ENCODE measurements around the gene GPC5.

GPC5 gene

DNA sequence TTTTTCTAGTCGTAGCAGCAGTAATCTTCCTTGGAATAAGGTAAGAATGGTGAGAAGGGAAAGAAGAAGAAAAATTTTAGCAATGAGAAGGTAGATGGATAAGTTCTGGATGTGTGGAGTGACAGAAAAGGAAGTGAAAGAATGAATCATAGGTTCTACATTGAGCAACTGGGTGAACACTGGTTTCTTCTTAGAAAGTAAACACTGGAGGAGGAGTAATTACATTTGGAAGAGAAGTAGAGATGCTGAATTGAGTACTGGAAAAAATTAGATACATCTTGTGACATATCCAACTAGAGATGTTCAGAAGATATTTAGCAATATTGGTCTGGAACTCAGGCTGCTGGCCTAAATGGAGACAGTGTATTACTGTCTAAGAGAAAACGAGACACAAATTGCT, 148.5 kb downstream of the GPC5 start:
- DNase-seq = no peak

DNA sequence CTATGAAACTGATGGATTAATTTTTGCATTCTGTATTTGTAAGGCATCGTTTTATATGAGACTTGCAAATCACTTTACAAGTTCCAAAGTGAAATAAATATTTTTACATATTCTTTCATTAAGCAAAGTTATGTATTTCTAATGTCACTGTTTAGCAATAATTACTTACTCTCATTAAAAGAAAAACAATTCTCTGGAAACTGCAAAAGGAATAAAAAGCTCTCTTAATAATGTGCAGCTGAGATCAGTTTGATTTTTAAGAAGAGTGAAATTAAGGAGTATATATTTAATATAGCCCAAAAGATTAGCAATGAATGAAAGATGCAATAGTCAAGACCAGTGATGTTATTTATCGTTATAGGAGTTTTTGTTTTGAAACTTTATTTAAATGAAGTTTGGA, 155.2 kb downstream of the GPC5 start:
- DNase-seq = no peak

DNA sequence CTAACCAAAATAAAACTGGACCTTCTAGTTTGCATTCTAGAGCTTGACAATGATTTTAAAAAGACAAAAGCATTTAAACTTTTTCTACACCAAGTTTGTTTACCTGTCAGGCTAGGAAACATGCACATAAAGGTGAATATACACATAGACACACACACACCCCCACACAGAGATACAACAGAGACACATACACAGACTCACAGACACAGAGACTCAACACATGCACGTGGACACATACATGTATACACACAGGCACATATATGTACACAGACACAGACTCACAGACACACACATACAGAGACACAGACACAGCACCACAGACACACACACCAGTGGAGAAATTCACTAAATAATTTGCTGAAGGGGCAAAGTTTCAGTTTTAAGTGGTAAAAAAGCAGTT, 155.7 kb downstream of the GPC5 start:
- no peak for DNase-seq

DNA sequence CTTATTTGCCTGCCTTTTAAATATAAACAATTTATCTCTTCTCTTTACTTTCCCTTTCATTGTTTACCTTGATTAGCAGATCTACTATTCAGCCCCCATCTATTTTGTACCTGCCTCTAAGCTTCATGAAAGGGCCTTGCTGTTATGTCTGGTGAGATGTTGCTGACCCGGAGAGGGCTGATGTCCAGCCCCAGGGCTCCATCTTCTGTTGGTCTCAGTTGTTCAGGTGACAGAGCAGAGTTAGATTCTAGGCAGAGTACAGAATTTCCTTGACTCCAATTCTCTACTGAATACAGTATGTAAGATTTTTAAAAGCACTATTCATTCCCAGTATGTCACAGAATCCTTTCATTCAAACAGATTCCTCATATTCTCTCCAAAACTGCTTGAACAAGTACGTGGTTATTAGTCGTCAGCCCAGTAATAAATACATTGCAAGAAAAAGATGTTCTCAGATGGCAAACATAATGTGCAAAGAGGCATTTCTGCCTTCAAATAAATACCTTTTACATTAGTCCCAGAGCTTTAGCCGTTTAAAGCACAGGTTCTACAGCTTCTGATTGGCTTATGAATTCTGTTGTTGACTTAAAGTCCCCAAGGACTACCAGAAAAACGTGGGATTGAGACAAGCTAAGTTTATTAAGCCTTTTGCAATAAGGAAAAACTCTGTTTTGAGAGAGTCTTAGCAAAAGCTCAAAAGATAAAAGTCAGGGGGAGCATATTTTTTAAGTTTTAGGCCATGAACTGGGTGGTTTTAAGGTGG, 159.1 kb downstream of the GPC5 start:
- no peak for DNase-seq

DNA sequence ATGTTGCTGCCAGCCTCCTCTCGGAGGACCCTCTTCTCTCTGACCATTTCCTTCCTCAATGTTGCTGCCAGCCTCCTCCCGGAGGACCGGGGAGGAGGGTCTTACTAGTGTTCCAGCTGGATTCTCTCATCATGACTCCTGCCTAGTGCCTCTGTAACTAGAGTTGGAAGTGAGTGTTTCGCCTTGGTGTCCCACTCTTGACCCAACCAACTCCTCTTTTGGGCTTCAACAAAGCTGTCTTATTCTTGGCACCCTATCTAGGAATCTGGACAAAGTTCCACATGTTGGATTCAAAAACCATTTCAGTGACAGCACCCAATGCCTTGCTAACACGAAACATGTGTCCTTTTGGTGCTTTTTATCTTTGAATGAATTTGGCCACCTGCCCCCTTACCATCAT, 165.4 kb downstream of the GPC5 start:
- DNase-seq = no peak

DNA sequence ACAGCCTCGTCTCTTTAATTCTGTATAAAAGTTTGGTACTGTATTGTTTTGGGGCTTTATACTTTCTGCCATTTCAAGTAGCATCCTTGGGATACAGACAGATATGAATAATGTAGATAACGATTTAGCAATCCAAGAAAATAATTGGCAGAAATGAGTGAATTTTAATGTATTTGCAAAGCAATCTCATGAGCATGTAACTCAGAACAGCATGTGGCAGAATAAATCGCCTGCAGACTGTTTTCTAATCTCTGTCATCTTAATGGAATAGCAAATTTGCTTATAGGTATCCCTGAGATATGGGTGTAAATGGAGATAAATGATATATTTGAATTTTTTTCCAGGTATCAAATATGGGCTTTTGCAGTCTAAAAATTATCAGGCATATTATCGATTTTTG, 166.0 kb downstream of the GPC5 start:
- no peak for DNase-seq

DNA sequence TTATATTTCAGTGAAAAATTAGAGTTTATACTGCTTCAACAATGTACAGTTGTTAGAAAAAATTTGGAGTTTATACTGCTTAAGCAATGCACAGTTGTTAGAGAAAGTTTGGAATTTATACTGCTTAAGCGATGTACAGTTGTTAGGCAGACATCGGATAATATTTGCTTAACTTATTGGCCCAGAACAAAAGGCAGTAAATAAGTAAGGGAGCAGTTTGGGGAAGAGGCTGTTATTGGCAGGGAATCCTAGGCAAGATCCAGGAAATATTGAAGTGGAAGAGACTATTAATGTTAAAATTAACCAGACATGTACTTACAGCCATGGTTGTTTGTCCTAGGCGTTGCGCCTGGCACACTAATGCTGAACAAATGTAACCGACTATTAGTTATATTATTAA, 166.9 kb downstream of the GPC5 start:
- DNase-seq = no peak

DNA sequence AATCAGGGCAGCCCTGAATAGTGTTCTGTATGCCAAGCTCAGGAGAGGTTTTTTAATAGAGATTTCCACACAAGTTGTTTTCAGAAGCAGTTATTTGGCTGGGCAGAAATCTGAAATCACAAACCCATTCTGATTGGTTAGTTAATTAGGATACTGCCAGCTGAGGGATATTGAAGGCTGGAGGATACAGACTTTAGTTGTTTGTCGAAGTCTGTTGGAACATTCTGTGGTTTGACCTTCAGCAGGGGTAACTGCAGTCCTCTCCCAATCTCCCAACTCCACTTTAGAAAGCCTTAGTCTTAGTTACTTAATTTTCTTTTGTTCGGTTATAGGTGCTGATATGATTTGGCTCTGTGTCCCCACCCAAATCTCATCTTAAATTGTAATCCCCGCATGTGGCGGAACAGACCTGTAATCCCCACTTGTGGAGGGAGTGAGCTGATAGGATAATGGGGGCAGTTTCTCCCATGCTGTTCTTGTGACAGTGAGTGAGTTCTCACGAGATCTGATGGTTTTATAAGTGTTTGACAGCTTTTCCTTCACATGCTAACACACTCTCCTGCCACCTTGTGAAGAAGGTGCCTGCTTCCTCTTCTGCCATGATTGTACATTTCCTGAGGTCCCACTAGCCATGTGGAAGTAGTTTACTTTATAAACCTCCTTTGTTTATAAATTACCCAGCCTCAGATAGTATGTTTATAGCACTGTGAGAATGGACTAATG, 169.2 kb downstream of the GPC5 start:
- no peak for DNase-seq

DNA sequence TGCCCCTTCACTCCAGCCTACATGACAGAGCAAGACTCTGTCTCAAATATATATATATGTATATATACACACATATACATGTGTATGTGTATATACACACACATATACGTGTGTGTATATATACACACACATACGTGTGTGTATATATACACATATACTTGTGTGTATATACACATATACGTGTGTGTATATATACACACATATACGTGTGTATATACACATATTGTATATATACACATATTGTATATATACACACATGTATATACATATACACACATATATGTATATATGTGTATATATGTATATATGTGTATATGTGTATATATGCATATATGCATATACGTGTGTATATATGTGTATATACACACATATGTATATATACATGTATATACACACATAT, 173.3 kb downstream of the GPC5 start:
- DNase-seq = no peak

DNA sequence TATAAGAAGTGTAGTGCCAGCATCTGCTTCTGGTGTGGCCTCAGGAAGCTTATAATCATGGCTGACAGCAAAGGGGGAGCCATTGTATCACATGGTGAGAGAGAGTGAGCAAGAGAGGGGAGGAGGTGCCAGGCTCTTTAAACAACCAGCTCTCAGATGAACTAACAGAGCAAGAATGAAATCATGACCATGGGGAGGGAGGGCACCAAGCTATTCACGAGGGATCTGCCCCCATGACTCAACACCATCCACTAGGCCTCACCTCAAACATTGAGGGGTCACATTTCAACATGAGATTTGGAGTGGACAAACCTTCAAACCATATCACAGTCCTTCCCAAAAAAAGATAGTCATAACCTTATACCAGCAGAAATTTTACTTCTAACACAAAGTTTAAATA, 174.0 kb downstream of the GPC5 start:
- no peak for DNase-seq

DNA sequence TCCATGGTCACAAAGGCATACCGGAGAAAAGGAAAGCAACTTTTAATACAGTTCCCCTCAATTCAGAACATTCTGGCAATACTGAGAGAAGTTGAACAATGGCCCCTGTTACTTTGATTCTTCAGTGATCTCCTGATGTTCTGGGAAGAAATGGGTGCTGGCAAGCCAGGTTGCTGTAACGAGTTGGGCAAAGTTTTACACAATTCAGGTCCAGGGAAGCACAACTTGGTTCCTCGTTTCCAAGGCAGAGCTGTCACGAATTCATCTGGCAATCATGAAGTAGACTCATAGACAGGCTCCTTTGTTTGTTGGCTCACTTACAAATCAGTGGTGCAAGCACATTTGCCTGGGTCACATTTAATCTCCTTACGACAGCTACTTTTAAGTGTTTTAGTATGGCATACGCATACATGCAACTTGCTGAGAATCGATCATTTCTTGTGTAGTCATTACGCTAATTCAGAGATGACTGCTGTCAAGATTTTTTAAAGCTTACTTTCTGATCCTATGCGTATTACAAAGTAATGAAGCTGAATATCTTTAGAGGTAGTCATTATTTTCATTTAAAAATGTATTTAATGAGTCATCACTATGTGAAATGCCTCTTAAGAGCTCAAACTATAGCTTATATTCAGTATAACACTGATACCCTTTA, 174.7 kb downstream of the GPC5 start:
- DNase-seq = no peak

DNA sequence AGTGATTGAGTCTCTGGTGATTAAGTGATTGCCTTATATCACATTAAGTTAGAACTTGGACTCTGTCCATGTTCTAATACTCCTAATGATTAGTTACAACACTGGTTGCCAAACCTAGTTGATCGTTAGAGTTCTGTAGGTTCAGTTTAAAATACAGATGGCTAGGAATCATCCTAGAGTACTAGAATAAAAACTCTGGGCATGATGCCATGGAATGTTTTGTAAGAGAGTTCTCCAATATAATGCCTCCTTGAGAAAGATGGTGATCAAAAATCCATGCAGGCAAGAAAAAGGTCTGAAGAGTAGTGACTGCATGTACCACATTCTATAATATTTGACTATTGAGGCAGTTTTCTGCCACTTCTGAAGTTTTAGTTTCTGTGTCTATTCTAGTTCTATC, 176.3 kb downstream of the GPC5 start:
- no peak for DNase-seq

DNA sequence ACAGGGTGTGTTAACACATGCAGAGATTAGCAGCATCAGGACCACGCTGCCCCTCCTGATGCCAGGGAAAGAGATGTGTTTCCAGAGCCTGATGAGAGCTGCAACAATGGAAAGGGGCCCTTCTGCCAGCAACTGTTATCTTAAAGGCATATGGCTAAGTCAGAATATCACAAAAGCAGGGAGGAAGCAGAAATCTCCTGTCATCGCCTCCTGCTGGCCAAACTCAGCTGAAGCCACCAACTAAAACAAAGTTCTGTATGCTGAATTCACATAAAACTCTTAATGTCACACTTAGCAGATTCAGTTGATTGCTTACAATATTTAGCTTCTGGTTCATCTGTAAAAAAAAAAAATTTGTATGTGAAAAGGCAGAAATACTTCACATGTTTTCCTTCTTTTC, 178.2 kb downstream of the GPC5 start:
- DNase-seq = no peak

DNA sequence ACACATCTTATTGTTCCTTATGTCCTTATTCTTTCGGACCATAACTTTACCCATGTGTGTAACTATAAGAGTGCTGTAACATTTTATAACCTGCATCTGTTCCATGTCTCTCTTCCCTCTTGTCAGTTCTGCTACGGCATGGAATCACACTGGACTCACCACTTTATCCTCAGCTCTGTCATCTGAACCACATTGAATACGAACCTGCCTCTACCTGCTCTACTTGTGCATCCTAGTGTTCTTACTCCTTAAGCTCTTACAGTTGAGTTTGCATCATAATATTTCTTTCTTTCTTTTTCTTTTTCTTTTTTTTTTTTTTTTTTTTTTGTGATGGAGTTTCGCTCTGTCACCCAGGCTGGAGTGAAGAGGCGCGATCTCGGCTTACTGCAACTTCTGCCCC, 180.9 kb downstream of the GPC5 start:
- no peak for DNase-seq

DNA sequence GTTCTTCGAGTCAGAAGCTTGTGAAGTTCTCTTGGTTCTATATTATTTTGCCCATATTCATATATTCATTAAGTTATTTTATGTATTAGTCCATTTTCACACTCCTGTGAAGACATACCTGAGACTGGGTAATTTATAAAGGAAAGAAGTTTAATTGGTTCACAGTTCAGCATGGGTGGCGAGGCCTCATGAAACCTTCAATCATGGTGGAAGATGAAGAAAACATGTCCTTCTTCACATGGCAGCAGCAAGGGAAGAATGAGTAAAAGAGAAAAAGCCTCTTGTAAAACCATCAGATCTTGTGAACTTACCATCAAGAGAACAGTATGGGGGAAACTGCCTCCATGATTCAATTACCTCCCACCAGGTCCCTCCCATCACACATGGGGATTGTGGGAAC, 182.3 kb downstream of the GPC5 start:
- DNase-seq = no peak

DNA sequence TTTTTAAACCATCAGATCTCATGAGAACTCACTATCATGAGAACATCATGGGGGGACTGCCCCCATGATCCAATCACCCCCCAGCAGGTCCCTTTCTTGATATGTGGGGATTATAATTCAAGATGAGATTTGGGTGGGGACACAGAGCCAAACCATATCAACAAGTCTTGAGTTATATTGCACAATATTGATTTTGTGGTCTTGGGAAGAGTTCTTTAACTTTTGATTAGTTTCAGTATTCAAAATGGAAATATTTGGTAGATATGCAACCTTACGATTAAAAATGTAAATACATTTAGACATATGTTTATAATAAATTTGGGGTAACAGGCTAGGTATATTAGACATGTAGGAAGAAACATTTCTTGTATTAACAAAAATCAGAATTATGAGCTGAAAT, 188.2 kb downstream of the GPC5 start:
- DNase-seq = no peak

DNA sequence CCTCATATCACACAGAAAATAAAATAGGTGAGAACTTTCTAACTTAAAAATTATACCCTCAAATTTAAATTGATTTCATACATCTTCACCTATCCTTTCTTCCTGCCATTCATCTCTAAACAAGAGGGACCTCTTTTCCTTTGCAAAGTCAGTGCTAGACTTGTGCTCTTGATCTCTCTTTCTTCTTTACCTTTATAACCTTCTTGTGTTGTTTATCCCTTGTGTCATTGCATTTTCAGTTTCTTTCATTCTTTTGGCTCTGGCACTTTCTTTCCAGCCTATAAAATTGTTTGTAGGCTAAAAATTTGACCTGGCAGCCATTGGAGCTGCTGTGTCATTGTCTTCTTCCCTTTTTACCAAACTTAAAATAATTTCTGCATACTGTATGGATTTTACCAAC, 190.1 kb downstream of the GPC5 start:
- no peak for DNase-seq

DNA sequence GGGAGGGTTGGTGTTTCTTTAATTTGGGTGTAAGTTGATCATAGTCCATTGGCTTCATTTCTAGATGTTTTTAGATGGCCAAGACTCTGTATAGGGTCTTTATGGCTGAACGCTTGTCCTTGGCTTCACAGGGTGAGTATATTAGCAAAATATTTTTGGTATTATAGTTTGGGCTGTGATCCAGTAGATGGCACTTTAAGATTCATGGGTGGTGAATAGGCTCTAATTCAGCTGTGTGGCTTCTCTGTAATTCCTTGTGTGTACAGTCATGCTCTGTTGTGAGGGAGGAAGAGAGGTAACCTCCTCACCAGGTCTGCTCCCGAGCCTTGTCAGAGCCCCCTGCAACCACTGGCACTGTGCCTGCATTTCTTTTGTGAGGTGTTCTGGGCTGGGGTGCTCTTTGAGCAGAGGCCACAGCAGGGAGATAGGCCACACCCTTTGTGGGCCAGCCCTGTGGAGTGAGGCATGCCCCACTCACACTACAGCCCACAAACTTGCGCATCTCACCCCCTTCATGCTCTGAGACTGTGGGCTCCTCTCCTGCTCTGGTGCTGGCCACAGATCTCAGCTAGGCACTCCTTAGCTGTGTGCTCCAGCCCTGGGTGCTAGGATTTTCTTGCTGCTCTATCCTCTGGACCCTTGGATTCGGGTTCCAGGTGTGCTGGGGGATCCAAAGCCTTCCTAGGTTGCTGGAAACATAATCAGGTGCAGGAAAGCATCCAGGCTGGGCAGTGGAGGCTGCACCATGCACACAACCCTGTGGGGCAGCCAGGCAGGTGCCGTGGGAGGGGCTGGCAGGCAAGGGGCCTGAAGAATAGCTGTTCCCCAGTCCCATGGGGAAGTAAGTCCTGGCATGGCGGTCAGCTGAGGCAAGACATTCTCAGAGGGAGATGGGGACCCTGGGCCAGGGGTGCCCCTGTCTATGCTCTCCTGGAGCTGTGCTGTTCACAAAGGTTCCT, 193.9 kb downstream of the GPC5 start:
- DNase-seq = no peak

DNA sequence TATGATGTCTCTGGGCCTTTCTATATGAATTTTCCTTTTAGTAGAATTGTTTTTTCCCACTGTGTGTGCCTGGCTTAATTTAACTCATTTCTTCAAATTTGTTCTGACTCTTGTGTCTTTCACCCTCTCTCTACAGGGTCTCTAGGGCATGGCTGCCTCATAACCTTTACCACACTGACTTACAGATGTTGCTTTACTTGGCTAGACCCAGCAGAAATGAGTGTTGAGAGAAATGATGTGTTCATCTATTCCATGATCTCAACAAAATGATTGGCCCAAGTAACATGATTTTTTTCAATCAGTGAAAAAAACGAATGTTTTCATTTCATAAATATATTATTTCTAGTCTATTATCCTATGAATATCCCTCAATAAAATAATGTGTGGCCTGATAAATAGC, 195.0 kb downstream of the GPC5 start:
- no peak for DNase-seq

DNA sequence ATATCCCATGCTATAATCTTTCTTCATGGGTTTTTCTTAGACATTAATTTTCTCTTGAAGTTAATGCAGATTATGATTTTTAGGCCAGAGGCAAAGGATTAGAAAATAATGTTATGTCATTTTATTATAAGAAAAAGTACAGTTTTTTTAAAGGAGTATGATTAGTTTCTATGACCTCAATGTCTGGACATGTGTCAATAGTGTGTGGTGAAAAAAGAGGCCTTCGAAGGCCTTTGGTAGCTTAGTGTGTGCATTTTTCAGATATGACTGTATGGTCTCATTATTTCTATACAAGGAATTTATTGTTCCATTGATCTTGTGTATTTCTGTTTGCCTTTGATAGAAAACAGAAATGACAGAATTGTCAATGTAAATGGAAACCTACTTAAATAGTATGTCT, 195.6 kb downstream of the GPC5 start:
- no peak for DNase-seq

DNA sequence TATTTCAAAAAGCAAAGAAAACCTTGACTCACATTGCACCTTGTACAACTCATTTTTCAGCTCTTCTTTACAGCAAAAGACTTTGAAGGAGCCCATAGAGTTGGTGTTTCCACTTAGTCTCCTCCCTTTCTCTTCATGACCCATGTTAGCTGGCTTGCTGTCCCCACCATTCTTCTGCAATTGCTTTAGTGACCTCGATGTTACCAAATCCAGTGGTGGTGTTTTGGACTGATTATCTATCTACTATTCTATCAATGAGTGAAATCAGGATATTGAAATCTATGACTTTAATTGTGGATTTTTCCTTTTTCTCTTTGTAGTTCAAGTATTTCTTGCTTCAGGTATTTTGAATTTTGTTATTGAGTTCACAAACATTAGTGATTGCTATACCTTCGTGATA, 197.3 kb downstream of the GPC5 start:
- DNase-seq = no peak

DNA sequence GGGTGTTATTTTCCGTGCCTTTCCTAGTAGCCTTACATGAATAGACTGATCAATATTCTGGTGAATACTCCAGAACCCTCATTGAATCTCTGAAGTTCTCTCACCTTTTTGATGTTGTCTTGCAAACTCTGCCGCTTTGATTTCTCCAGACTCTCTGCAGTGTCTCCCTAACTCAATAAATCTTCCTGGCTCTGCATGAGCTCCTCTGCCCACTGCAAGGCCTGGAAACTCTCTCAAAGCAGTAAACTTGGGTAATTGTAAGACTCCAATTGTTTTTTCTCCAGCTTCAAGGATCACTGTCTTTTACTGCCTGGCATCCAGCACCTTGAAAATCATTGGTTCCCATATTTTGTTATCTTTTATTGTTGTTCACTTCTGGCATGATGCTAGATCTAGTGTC, 198.4 kb downstream of the GPC5 start:
- DNase-seq = no peak

DNA sequence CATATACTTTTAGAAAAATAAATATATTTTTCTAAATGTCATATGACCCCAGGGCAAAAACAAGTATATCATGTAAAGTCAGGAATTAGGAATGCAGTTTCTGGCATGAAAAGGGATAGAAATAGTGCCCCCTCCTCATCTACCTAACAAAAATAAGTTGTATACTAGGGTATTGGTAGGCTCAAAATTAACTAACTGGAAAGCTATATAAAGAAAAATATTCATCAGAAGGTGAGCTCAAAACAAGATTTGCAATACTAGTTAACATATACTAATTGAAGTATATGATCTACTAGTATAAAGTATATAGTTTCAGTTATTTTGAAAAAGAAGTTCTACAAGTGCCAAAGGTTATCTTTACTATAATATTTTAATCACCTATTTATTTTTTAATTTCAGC, 200.2 kb downstream of the GPC5 start:
- DNase-seq = no peak

Measured in RPMI8226 (cell line).